K562 (cell line): Measurements from ENCODE around the gene ZBTB8B. TPM values are rescaled to one million over a fixed set of nuclear protein-coding genes. Genes with fewer than 3 reads are reported as not detected.

ENCODE experiments used
- ARNT ChIP-seq, 2 experiments: fragments of 450-650 bp; IDR thresholded peaks; 2 replicates each; pipeline ENCODE4 v1.6.1; 2016; ENCODE audit warnings: mild to moderate bottlenecking in 1 of 2
- BCL6 ChIP-seq: fragments of 250-450 bp; sonication (Bioruptor Pico); IDR thresholded peaks from 2 replicates; pipeline ENCODE4 v1.4.0; 2020
- CXXC5 ChIP-seq: fragments of 250-450 bp; sonication (Bioruptor Pico); IDR thresholded peaks from 2 replicates; pipeline ENCODE4 v1.8.0; 2022; ENCODE audit warnings: inconsistent platforms, mild to moderate bottlenecking, moderate library complexity
- EP300 ChIP-seq: IDR thresholded peaks from 2 replicates; pipeline ENCODE4 v1.6.1; 2012; ENCODE audit warnings: low read length, improper control_type of control experiment
- ERF ChIP-seq: fragments of 450-650 bp; formaldehyde crosslinking; IDR thresholded peaks from 2 replicates; pipeline ENCODE4 v1.4.0; 2020; ENCODE audit warnings: mild to moderate bottlenecking, mixed read lengths
- ETV1 ChIP-seq: fragments of 450-650 bp; conservative IDR thresholded peaks from 2 replicates; pipeline ENCODE4 v1.6.1; 2016; ENCODE audit warnings: missing genetic modification characterization, control low read depth, low read depth, missing compliant biosample characterization
- GTF2E2 ChIP-seq: fragments of 200-800 bp; sonication (Bioruptor generic); IDR thresholded peaks from 2 replicates; pipeline ENCODE4 v1.6.1; 2016; ENCODE audit warnings: missing genetic modification characterization, missing compliant biosample characterization
- JUN ChIP-seq, 2 experiments: sonication (generic) in 1 of 2; formaldehyde crosslinking in 1 of 2; IDR thresholded peaks; 2 replicates each; pipeline versions ENCODE4 v1.6.1 to v1.8.0; 2012 to 2022; ENCODE audit warnings: borderline replicate concordance in 2 of 2, mild to moderate bottlenecking in 2 of 2, improper control_type of control experiment in 1 of 2, low read depth in 1 of 2, low read length in 1 of 2, missing genetic modification reagents in 1 of 2
- JUND ChIP-seq, 2 experiments: IDR thresholded peaks; 2 replicates in 1 of 2; 3 replicates in 1 of 2; pipeline ENCODE4 v1.6.1; 2011; ENCODE audit warnings: borderline replicate concordance in 2 of 2, low read depth in 2 of 2, low read length in 2 of 2, improper control_type of control experiment in 1 of 2, missing biosample characterization in 1 of 2, missing genetic modification characterization in 1 of 2, missing genetic modification reagents in 1 of 2
- KDM1A ChIP-seq, 2 experiments: fragments of 450-650 bp; IDR thresholded peaks; 2 replicates each; pipeline ENCODE4 v1.6.1; 2016; ENCODE audit warnings: mild to moderate bottlenecking in 2 of 2
- LCOR ChIP-seq: sonication (generic); formaldehyde crosslinking; IDR thresholded peaks from 2 replicates; pipeline ENCODE4 v1.8.0; 2022; ENCODE audit warnings: mild to moderate bottlenecking, missing genetic modification reagents
- MEIS2 ChIP-seq: fragments of 450-650 bp; IDR thresholded peaks from 2 replicates; pipeline ENCODE4 v1.6.1; 2014; ENCODE audit warnings: mild to moderate bottlenecking; ENCODE audit not compliant: partially characterized antibody
- NR3C1 ChIP-seq: sonication (generic); formaldehyde crosslinking; IDR thresholded peaks from 2 replicates; pipeline ENCODE4 v1.8.1; 2022; ENCODE audit warnings: missing genetic modification reagents
- POLR3G ChIP-seq: IDR thresholded peaks from 2 replicates; pipeline ENCODE4 v1.6.1; 2011; ENCODE audit not compliant: insufficient read length, insufficient replicate concordance; ENCODE audit errors: extremely low read depth
- PPARD ChIP-seq: fragments of 250-450 bp; sonication (Bioruptor Pico); IDR thresholded peaks from 2 replicates; pipeline ENCODE4 v1.8.0; 2022; ENCODE audit warnings: inconsistent platforms, mild to moderate bottlenecking, moderate library complexity
- RCOR1 ChIP-seq, 2 experiments: IDR thresholded peaks; 2 replicates each; pipeline ENCODE4 v1.6.1; 2012; ENCODE audit warnings: low read depth in 2 of 2, low read length in 2 of 2, borderline replicate concordance in 1 of 2, improper control_type of control experiment in 1 of 2
- SIN3B ChIP-seq: fragments of 450-650 bp; IDR thresholded peaks from 2 replicates; pipeline ENCODE4 v1.6.1; 2017; ENCODE audit warnings: low read depth, mild to moderate bottlenecking, moderate library complexity
- SIX5 ChIP-seq, 2 experiments: IDR thresholded peaks; 2 replicates each; pipeline ENCODE4 v1.6.1; 2011; ENCODE audit warnings: low read length in 2 of 2, borderline replicate concordance in 1 of 2, low read depth in 1 of 2, mild to moderate bottlenecking in 1 of 2, moderate library complexity in 1 of 2; ENCODE audit not compliant: insufficient read depth in 1 of 2
- SMARCA4 ChIP-seq: fragments of 450-650 bp; IDR thresholded peaks from 2 replicates; pipeline ENCODE4 v1.6.1; 2016
- TCF3 ChIP-seq: sonication (generic); formaldehyde crosslinking; IDR thresholded peaks from 2 replicates; pipeline ENCODE4 v1.4.0; 2020; ENCODE audit warnings: mild to moderate bottlenecking, missing genetic modification reagents
- ZBTB17 ChIP-seq: fragments of 450-650 bp; formaldehyde crosslinking; IDR thresholded peaks from 2 replicates; pipeline ENCODE4 v1.4.0; 2020; ENCODE audit warnings: mild to moderate bottlenecking
- ZNF316 ChIP-seq: fragments of 450-650 bp; IDR thresholded peaks from 2 replicates; pipeline ENCODE4 v1.6.1; 2016
- ZNF347 ChIP-seq: fragments of 450-650 bp; formaldehyde crosslinking; IDR thresholded peaks from 2 replicates; pipeline ENCODE4 v1.4.0; 2020; ENCODE audit warnings: low read depth, mild to moderate bottlenecking, moderate library complexity
- ZNF41 ChIP-seq: fragments of 250-450 bp; sonication (Bioruptor Pico); conservative IDR thresholded peaks from 2 replicates; pipeline ENCODE4 v1.4.0; 2020; ENCODE audit warnings: mild to moderate bottlenecking
- ZNF586 ChIP-seq: fragments of 450-650 bp; formaldehyde crosslinking; conservative IDR thresholded peaks from 2 replicates; pipeline ENCODE4 v1.4.0; 2020; ENCODE audit warnings: mild to moderate bottlenecking, moderate library complexity
- ZSCAN32 ChIP-seq: fragments of 450-650 bp; formaldehyde crosslinking; IDR thresholded peaks from 2 replicates; pipeline ENCODE4 v1.4.0; 2020; ENCODE audit warnings: mild to moderate bottlenecking, moderate library complexity
- ZZZ3 ChIP-seq: fragments of 450-650 bp; IDR thresholded peaks from 2 replicates; pipeline ENCODE4 v1.6.1; 2016; ENCODE audit warnings: antibody characterized with exemption, mild to moderate bottlenecking, moderate library complexity
- polyA plus RNA-seq, 8 experiments: library from polyadenylated mRNA; depleted of rRNA in 4 of 8; stranded (reverse) in 5 of 8; unstranded in 3 of 8; fragments of >200 nt; fragmentation: Nextera tagmentation in 2 of 8; fragmentation: Illumina TruSeq in 1 of 8; extraction: Ambion mirVana in 2 of 8; extraction: Trizol in 1 of 8; gene quantifications; 2 replicates each; pipeline versions ENCODE4 v1.2.1 to v1.2.3, GENCODE V29; 2011 to 2014; ENCODE audit warnings: inconsistent platforms in 1 of 8, missing spikeins in 1 of 8
- total RNA-seq, 7 experiments: library from RNA; depleted of rRNA in 6 of 7; stranded (reverse); fragments of >200 nt in 6 of 7; fragmentation: Illumina TruSeq in 2 of 7; extraction: Trizol in 2 of 7; gene quantifications; 2 replicates each; pipeline versions ENCODE4 v1.2.1 to v1.2.3, GENCODE V29; 2011 to 2021; ENCODE audit warnings: low replicate concordance in 1 of 7
- TF ChIP-seq, protein P1 (sequence below): fragments of 450-650 bp; formaldehyde crosslinking; IDR thresholded peaks from 2 replicates; pipeline ENCODE4 v1.4.0; 2022; ENCODE audit warnings: missing genetic modification characterization
- TF ChIP-seq, protein P2 (sequence below): fragments of 450-650 bp; formaldehyde crosslinking; IDR thresholded peaks from 2 replicates; pipeline ENCODE4 v1.4.0; 2020; ENCODE audit warnings: mild to moderate bottlenecking, moderate library complexity

ZBTB8B gene
- total and polyA plus RNA-seq, 9 of the 15 experiments (the other 6 are each of a cell fraction or from before 2014, with no cell fraction given): not detected

DNA sequence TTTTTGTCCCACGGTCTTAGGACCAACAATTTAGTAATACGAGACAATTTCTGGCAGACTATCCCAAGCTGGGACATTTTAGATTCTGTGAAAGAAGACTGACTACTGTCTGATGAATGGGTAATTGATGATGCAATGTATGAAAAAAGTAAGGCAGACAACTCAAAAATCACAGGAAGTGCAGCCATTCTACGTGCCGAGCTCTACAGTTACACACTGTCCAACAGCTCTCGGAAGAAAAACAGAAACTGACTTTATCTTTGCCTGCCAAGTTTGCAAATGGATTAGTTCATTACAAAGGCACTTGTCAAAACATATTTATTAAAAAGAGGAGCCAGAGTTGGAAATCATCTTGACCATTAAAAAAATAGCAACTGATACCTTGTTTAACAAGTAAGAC is 31.3 kb downstream of the ZBTB8B start (continued):
- no peak for TF ChIP-seq BCL6
- TF ChIP-seq TCF3 (CRISPR knock-in tag): peak; percentile 43
- peak; percentile 62; the same call in 1 of the 2 replicates for TF ChIP-seq SMARCA4
- 0 out of 2 replicates have a peak, but pooled peaks have one; percentile 27 for TF ChIP-seq ZBTB17 (CRISPR knock-in tag)
- peak; percentile 87 for TF ChIP-seq ZSCAN32 (CRISPR knock-in tag)
- TF ChIP-seq JUN (IDR thresholded peaks at IDR 0.05; ENCODE audit: borderline replicate concordance, low read depth, low read length): peak; percentile 42; the same call in 1 of the 2 replicates
- TF ChIP-seq JUN (CRISPR knock-in tag; IDR thresholded peaks at IDR 0.05; ENCODE audit: borderline replicate concordance): no peak
- peak; percentile 38; the same call in 1 of the 2 replicates for TF ChIP-seq CXXC5 (CRISPR knock-in tag)
- no peak for TF ChIP-seq ZNF347 (CRISPR knock-in tag)
- TF ChIP-seq, protein P1, sequence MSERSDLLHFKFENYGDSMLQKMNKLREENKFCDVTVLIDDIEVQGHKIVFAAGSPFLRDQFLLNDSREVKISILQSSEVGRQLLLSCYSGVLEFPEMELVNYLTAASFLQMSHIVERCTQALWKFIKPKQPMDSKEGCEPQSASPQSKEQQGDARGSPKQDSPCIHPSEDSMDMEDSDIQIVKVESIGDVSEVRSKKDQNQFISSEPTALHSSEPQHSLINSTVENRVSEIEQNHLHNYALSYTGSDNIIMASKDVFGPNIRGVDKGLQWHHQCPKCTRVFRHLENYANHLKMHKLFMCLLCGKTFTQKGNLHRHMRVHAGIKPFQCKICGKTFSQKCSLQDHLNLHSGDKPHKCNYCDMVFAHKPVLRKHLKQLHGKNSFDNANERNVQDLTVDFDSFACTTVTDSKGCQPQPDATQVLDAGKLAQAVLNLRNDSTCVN (CRISPR knock-in tag): no peak
- TF ChIP-seq ETV1 (tag): peak; percentile 65
- TF ChIP-seq POLR3G: no peak
- no peak for TF ChIP-seq ARNT (IDR thresholded peaks at IDR 0.05)
- no peak for TF ChIP-seq LCOR (CRISPR knock-in tag)
- no peak for TF ChIP-seq PPARD (CRISPR knock-in tag)
- peak; percentile 34; the same call in 1 of the 2 replicates for TF ChIP-seq JUND (IDR thresholded peaks at IDR 0.05; ENCODE audit: borderline replicate concordance, low read depth, low read length)
- TF ChIP-seq JUND (tag; IDR thresholded peaks at IDR 0.05; ENCODE audit: borderline replicate concordance, low read depth, low read length): peak; percentile 54; the same call in 1 of the 3 replicates
- no peak for TF ChIP-seq KDM1A (IDR thresholded peaks at IDR 0.05)
- TF ChIP-seq EP300: peak; percentile 39
- no peak for TF ChIP-seq GTF2E2 (tag)
- no peak for TF ChIP-seq NR3C1 (CRISPR knock-in tag)
- TF ChIP-seq ZNF41 (CRISPR knock-in tag): no peak
- TF ChIP-seq ZNF316: no peak
- peak in 1 of 2 experiments; percentile 38; a peak in 1 of 4 replicates for TF ChIP-seq RCOR1 (IDR thresholded peaks at IDR 0.05; ENCODE audit: borderline replicate concordance in 1 of 2, low read depth in 2 of 2, low read length in 2 of 2)
- TF ChIP-seq ERF (CRISPR knock-in tag): 0 out of 2 replicates have a peak, but pooled peaks have one; percentile 45
- TF ChIP-seq ZNF586: no peak
- TF ChIP-seq SIX5 (IDR thresholded peaks at IDR 0.05; ENCODE audit: borderline replicate concordance in 1 of 2, insufficient read depth in 1 of 2, low read depth in 1 of 2, low read length in 2 of 2): no peak
- TF ChIP-seq SIN3B: no peak
- no peak for TF ChIP-seq ZZZ3
- peak; percentile 61 for TF ChIP-seq MEIS2
- TF ChIP-seq, protein P2, sequence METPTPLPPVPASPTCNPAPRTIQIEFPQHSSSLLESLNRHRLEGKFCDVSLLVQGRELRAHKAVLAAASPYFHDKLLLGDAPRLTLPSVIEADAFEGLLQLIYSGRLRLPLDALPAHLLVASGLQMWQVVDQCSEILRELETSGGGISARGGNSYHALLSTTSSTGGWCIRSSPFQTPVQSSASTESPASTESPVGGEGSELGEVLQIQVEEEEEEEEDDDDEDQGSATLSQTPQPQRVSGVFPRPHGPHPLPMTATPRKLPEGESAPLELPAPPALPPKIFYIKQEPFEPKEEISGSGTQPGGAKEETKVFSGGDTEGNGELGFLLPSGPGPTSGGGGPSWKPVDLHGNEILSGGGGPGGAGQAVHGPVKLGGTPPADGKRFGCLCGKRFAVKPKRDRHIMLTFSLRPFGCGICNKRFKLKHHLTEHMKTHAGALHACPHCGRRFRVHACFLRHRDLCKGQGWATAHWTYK (CRISPR knock-in tag): 0 out of 2 replicates have a peak, but pooled peaks have one; percentile 54
